ENCODE data around the gene PRCD. TPM values are rescaled to one million over a fixed set of nuclear protein-coding genes. Genes with fewer than 3 reads are reported as not detected.
"Not testable (repeated sequence)": the region's sequence is repeated elsewhere in the genome, so short reads cannot be mapped to it uniquely, and the experiment has no call there.

Gene PRCD
- total and polyA plus RNA-seq, 5 donors: 6.1 to 11.6 (median 10.2) TPM

GRCh38 chr17:76528528-76529223, 11.2 kb upstream of the PRCD start:
- ATAC-seq: peak; percentile 62 to 66
- peaks cover 17% of the 10 kb centered on the region for H3K4me1 ChIP-seq (ENCODE audit: control insufficient read depth, insufficient read depth, low read length)

DNA sequence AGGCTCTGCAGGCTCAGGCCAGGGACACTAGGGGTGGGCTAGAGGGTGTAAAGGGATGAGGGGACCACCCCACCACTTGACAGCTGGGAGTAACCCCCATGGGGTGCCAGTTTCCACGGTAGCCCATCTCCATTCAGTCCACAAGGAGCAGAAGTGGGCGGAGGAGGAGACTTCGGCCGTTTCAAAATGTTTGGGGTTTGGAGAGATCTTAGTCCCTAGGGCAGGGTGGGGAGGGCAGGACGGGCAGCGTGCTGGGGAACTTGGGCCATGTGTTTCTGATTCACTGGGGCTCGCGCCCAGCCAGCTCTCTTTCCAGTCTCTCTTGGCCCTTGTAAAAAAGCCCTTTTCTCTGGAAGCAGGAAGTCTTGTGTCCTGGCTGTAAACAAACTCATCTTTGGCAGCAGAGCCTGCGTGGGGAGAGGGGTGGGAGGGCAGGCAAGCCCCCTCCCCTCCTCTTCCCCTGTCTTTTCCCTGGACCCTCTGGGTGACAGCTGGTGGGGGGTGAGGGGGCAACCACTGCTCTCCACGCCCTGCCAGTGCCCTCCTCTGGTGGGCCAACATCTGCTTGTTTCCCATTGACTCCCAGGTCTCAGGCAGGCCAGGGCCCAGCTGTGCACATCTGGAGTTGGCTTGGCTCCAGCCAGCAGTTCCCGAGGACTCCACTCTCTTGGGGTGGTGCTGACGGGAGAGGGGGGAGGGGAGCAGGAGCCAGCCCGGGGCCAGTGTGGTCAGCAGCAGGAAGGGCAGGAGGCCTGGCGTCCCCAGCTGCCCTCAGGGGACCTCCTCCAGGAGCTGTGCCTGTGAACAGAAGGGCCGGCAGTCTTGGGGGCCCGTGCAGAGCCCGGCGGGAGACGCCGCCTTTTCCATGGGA, 10.4 kb upstream of the PRCD start:
- WGBS: 35% methylated on average over 20 of the region's 20 CpGs
- Histone ChIP-seq H3K27ac (ENCODE audit: low read length) (peak overlapping the region; percentile 97), H3K4me1 (ENCODE audit: control insufficient read depth, insufficient read depth, low read length) (peaks cover 16% of the 10 kb centered on the region), H3K4me3 (ENCODE audit: low read length) (no peak overlapping the region), H3K9me3 (ENCODE audit: control insufficient read depth, low read length) (no peaks in the 10 kb centered on the region), H3K27me3 (ENCODE audit: control insufficient read depth, insufficient read depth) (no peaks in the 10 kb centered on the region)
- intact Hi-C loops (cut with DNase I): loop anchor here in 2 of 4 donors (10.0 kb wide), 2 partner anchors 55 to 95 kb away; partner anchors contain the start of gene ST6GALNAC2 (in 1 of the 2)
- DNase-seq: peak; percentile 96 to 98 (median 97)
- peak; percentile 83 to 84 for ATAC-seq

More at GRCh38 chr17:76528528-76529223, 11.2 kb upstream of the PRCD start:
- peak; percentile 89 to 95 (median 92) for DNase-seq
- Histone ChIP-seq H3K9me3 (ENCODE audit: control insufficient read depth, low read length) (no peaks in the 10 kb centered on the region), H3K27me3 (ENCODE audit: control insufficient read depth, insufficient read depth) (no peaks in the 10 kb centered on the region), H3K4me3 (ENCODE audit: low read length) (peak overlapping the region; percentile 6), H3K27ac (ENCODE audit: low read length) (peak overlapping the region; percentile 97)
- 37% methylated on average over 31 of the region's 31 CpGs for WGBS
- intact Hi-C loops (cut with DNase I): loop anchor here in 2 of 4 donors (10.0 kb wide), 2 partner anchors 56 to 96 kb away; partner anchors contain the start of gene ST6GALNAC2 (in 1 of the 2)

DNA sequence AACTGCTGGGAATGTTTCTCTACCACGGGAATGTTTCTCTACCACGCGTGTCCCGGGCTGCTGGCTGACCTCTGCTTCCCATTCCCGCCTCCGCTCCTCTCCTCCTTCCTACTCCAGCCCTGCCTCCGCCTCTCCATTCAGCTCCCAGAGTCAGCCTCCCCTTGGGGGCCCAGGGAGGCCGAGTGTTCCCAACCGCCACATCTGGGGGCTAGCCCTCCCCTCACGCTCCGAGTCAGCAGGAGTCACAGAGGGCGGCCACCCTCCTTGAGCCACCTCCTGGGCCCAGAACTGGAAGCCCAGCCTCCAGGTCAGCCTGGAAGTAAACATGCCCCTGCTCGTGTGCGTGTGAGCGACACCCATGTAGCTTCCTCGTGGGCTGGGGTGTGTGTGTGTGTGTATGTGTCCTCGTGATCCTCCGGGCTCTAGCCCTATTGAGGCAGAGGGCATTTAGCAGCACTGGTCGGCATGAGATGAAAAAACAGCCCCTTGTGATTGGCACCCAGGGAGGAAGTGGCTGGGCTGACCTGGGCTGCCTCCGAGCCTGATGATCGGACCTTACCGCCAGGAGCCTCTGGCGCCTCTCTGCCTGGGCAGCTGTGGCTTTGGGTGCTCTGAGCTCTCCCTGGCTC, 9.6 kb upstream of the PRCD start:
- Histone ChIP-seq H3K27me3 (ENCODE audit: control insufficient read depth, insufficient read depth) (no peaks in the 10 kb centered on the region), H3K27ac (ENCODE audit: low read length) (peak overlapping the region; percentile 97), H3K9me3 (ENCODE audit: control insufficient read depth, low read length) (no peaks in the 10 kb centered on the region), H3K4me1 (ENCODE audit: control insufficient read depth, insufficient read depth, low read length) (peaks cover 10% of the 10 kb centered on the region), H3K4me3 (ENCODE audit: low read length) (no peak overlapping the region)
- 29% methylated on average over 23 of the region's 23 CpGs for WGBS
- intact Hi-C loops (cut with DNase I): no loop called here
- ATAC-seq (peak; percentile 59 to 61), DNase-seq (no peak)

DNA sequence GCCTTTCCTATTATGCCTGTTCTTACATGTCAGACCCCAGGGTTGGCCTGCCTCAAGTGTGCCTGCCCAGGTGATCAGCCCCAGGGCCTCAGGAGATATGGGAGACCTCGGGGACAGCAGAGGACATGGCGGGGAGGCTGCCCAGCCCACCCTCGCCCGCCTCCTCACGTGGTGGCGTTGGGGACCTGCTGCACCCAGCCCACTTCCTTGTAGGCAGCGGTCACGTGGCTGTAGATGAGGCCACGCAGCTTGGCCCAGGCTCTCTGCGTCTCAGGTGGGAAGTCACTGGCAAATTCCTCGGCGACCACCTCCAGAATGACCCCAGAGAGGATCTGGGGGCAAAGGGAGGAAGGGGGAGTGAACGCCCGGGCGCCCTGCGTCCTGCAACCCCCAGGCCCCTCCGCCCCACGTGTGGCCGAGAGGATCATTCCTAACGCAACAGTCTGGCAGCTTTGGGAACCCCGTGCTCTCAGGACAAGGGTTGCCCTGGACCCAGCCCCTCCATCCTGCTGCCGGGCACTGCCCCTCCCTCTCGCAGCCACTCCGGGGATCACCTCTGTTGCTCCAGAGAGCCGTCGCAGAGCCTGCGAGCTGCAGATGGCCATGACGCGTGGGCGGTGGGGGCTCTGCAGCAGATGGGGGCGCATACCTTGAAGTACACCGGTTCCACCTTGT, 8.9 kb upstream of the PRCD start:
- Histone ChIP-seq H3K27me3 (ENCODE audit: control insufficient read depth, insufficient read depth) (no peaks in the 10 kb centered on the region), H3K4me1 (ENCODE audit: control insufficient read depth, insufficient read depth, low read length) (peaks cover 9% of the 10 kb centered on the region), H3K4me3 (ENCODE audit: low read length) (no peak overlapping the region), H3K27ac (ENCODE audit: low read length) (peak overlapping the region; percentile 97), H3K9me3 (ENCODE audit: control insufficient read depth, low read length) (no peaks in the 10 kb centered on the region)
- WGBS: 74% methylated on average over 32 of the region's 32 CpGs
- DNase-seq (peak; percentile 24 to 71 (median 65)), ATAC-seq (no peak)
- intact Hi-C loops (cut with DNase I): no loop called here

GRCh38 chr17:76531486-76532038, 8.3 kb upstream of the PRCD start:
- DNase-seq: peak; percentile 29 to 52 (median 38)
- H3K27me3 ChIP-seq (ENCODE audit: control insufficient read depth, insufficient read depth): no peaks in the 10 kb centered on the region
- intact Hi-C loops (cut with DNase I): no loop called here
- H3K4me3 ChIP-seq (ENCODE audit: low read length): no peak overlapping the region
- 70% methylated on average over 18 of the region's 18 CpGs for WGBS
- H3K9me3 ChIP-seq (ENCODE audit: control insufficient read depth, low read length): no peaks in the 10 kb centered on the region
- peaks cover 9% of the 10 kb centered on the region for H3K4me1 ChIP-seq (ENCODE audit: control insufficient read depth, insufficient read depth, low read length)
- H3K27ac ChIP-seq (ENCODE audit: low read length): peak overlapping the region; percentile 97
- ATAC-seq: no peak

GRCh38 chr17:76532072-76532651, 7.7 kb upstream of the PRCD start:
- Histone ChIP-seq H3K4me1 (ENCODE audit: control insufficient read depth, insufficient read depth, low read length) (peaks cover 9% of the 10 kb centered on the region), H3K27ac (ENCODE audit: low read length) (peak overlapping the region; percentile 66), H3K4me3 (ENCODE audit: low read length) (no peak overlapping the region), H3K9me3 (ENCODE audit: control insufficient read depth, low read length) (no peaks in the 10 kb centered on the region), H3K27me3 (ENCODE audit: control insufficient read depth, insufficient read depth) (no peaks in the 10 kb centered on the region)
- WGBS: 77% methylated on average over 8 of the region's 8 CpGs
- ATAC-seq: no peak
- DNase-seq: peak in 2 of 3 donors; percentile 34 to 52
- intact Hi-C loops (cut with DNase I): no loop called here

GRCh38 chr17:76533640-76534359, 6.0 kb upstream of the PRCD start:
- intact Hi-C loops (cut with DNase I); H3K4me1 ChIP-seq (ENCODE audit: control insufficient read depth, insufficient read depth, low read length); H3K4me3 ChIP-seq (ENCODE audit: low read length); H3K27ac ChIP-seq (ENCODE audit: low read length); H3K27me3 ChIP-seq (ENCODE audit: control insufficient read depth, insufficient read depth); H3K9me3 ChIP-seq (ENCODE audit: control insufficient read depth, low read length); ATAC-seq: not testable (repeated sequence)
- WGBS: 89% methylated on average over 9 of the region's 9 CpGs
- peak in 2 of 3 donors; percentile 23 to 30 for DNase-seq

DNA sequence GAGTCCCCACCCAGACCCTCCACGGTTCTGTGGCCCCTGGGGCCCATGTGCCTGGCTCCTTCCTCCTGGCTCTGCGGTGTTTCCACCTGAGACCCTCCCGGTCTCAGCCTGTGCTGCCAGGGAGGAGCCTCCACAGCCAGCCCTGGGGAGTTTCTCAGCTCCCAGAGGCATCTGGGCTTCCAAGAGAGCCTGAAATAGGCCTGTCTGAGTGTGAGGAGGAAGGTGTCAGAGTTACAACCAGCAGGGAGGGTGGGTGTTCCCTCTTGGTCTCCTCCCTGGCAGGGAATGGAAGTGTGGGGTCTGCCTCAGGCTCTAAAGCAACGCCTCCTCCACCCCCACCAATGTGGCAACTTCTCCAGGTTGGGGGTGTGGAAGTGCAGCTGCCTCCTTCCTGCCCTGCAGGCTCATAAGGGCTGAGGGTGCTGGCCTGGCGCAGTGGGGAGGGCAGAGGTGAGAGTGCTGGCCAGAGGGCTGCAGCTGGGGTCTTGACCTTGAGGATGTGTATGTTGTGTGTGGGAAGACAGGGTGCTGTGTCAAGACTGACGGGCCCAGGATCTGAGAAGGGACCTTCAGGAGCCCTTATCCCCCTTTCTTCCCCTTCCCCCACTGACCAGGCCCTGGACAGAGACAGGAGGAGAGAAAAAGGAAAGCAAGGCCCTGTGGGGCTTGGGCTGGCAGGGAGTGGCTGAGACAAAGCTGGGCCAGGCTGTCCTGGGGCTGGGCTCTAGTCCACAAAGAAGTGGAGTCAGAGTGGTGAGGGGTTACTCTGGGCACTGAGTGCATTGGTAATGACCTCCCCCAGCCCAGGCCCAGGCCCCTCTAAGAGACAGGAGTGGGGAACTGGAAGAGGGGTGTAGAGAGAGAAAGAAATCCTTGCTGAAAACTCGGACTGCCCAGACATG, 4.8 kb upstream of the PRCD start:
- peaks cover 9% of the 10 kb centered on the region for H3K4me1 ChIP-seq (ENCODE audit: control insufficient read depth, insufficient read depth, low read length)
- ATAC-seq (no peak), DNase-seq (peak; percentile 36 to 66 (median 59))
- peak overlapping the region; percentile 50 for H3K27ac ChIP-seq (ENCODE audit: low read length)
- H3K4me3 ChIP-seq (ENCODE audit: low read length): no peak overlapping the region
- WGBS: 57% methylated on average over 7 of the region's 7 CpGs
- no peaks in the 10 kb centered on the region for H3K27me3 ChIP-seq (ENCODE audit: control insufficient read depth, insufficient read depth)
- H3K9me3 ChIP-seq (ENCODE audit: control insufficient read depth, low read length): no peaks in the 10 kb centered on the region
- intact Hi-C loops (cut with DNase I): no loop called here
